Activated CD8-positive, alpha-beta T cell treated with anti-CD3 and anti-CD28 coated beads for 36 hours (primary cell): Measurements from ENCODE around the gene CRIM1. TPM values are rescaled to one million over a fixed set of nuclear protein-coding genes. Genes with fewer than 3 reads are reported as not detected.
A peak's percentile ranks its signal among the peaks of the same experiment; 100 is the strongest.

Source experiments
- ATAC-seq: fragments of 200-7000 bp; cut with Tn5 transposase; one replicate; pipeline ENCODE4 v1.10.0; 2021; ENCODE audit warnings: mild to moderate bottlenecking, moderate library complexity
- CTCF ChIA-PET: fragments of 350-600 bp; sonication (Branson Sonifier 250); formaldehyde crosslinking; loops from one replicate; lab custom pipeline; 2021; ENCODE audit warnings: antibody characterized with exemption; lab: Charles Lee
- POLR2A ChIA-PET: fragments of 350-600 bp; sonication (Branson Sonifier 250); formaldehyde crosslinking; loops from one replicate; lab custom pipeline; 2021; ENCODE audit warnings: antibody characterized with exemption; lab: Charles Lee
- DNase-seq: peaks from one replicate; pipeline ENCODE4 v3.0.0-alpha.2; 2020
- H3K27ac Mint-ChIP-seq: one replicate; pipeline ENCODE4 v1.8.0; 2021; ENCODE audit warnings: mild to moderate bottlenecking, mixed read lengths
- H3K27me3 Mint-ChIP-seq: one replicate; pipeline ENCODE4 v1.8.0; 2021; ENCODE audit warnings: mixed read lengths
- H3K36me3 Mint-ChIP-seq: one replicate; pipeline ENCODE4 v1.8.0; 2021; ENCODE audit warnings: low read depth, mixed read lengths
- H3K4me1 Mint-ChIP-seq: one replicate; pipeline ENCODE4 v1.8.0; 2021; ENCODE audit warnings: low read depth, mixed read lengths
- H3K4me3 Mint-ChIP-seq: one replicate; pipeline ENCODE4 v1.8.0; 2021; ENCODE audit warnings: mild to moderate bottlenecking, moderate library complexity, mixed read lengths
- H3K9me3 Mint-ChIP-seq: one replicate; pipeline ENCODE4 v1.8.0; 2021; ENCODE audit warnings: mixed read lengths
- intact Hi-C: fragments of 100-400 bp; cut with micrococcal nuclease; formaldehyde crosslinking; loops from one replicate; pipeline ENCODE4 v1.10.0; 2022
- total RNA-seq, 2 experiments: library from RNA; stranded (reverse); gene quantifications; one replicate each; pipeline ENCODE4 v1.2.3, GENCODE V29; 2021
- TF ChIP-seq, protein P1 (sequence below): fragments of 200-600 bp; IDR thresholded peaks from one replicate; pipeline ENCODE4 v1.8.0; 2022; ENCODE audit warnings: antibody characterized with exemption, mild to moderate bottlenecking

The CRIM1 gene
- total RNA-seq, 2 experiments from 2014 or later, result 14.4 to 15.9 TPM

DNA sequence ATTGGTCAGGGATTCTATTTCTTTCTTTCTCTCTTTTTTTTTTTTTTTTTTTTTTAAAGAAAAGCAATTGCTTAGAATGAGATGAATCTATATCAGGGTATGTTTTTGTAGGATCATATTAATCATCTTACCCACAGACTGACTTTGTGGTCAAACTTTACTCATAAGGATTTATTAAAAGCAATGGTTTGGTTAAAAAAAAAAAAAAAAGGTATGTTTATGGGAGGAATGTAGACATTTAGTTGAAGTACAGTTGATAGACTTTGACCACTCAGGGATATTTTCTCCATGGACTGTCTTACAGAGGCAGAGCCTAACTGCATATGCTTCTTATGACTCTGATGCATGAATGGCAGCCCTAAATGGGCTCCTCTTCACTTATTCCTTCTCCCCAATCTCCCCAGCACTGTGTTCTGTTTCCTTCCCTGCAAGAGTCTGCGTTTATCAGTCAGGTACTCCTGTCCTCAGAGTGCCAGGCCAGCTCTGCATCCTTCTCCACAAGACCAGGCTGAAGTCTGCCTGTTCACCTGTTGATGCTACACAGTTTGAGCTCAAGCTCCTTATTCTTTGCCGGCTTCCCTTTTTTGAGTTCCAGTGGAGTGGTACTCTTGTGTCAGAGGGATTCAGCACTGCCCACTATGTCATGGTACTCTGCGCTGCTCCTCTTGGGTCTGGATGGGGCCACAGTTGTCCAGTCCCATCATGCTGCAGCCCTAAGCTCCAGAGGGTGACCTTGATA, 24.3 kb downstream of the CRIM1 start:
- H3K36me3 Mint-ChIP-seq, result peaks cover 2% of the 10 kb centered on the region
- H3K4me1 Mint-ChIP-seq, result peaks cover 11% of the 10 kb centered on the region
- H3K27me3 Mint-ChIP-seq, result no peaks in the 10 kb centered on the region
- H3K27ac Mint-ChIP-seq, result no peak overlapping the region
- H3K4me3 Mint-ChIP-seq, result no peak overlapping the region
- H3K9me3 Mint-ChIP-seq, result no peaks in the 10 kb centered on the region
- TF ChIP-seq, protein P1, sequence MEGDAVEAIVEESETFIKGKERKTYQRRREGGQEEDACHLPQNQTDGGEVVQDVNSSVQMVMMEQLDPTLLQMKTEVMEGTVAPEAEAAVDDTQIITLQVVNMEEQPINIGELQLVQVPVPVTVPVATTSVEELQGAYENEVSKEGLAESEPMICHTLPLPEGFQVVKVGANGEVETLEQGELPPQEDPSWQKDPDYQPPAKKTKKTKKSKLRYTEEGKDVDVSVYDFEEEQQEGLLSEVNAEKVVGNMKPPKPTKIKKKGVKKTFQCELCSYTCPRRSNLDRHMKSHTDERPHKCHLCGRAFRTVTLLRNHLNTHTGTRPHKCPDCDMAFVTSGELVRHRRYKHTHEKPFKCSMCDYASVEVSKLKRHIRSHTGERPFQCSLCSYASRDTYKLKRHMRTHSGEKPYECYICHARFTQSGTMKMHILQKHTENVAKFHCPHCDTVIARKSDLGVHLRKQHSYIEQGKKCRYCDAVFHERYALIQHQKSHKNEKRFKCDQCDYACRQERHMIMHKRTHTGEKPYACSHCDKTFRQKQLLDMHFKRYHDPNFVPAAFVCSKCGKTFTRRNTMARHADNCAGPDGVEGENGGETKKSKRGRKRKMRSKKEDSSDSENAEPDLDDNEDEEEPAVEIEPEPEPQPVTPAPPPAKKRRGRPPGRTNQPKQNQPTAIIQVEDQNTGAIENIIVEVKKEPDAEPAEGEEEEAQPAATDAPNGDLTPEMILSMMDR, result no peak
- ATAC-seq (peak; percentile 72), DNase-seq (no peak)
- ChIA-PET POLR2A (interaction anchor here (1.8 kb wide), 1 partner anchor 10 kb away, joined by 5 read pairs; no protein-coding TSS in a partner anchor), CTCF (no interaction called here)
- intact Hi-C loops, result no loop called here

GRCh38 chr2:36380624-36381481, 25.3 kb downstream of the CRIM1 start:
- CTCF ChIA-PET, result no interaction called here

GRCh38 chr2:36381993-36382392, 26.4 kb downstream of the CRIM1 start:
- intact Hi-C loops, result no loop called here
- POLR2A ChIA-PET, result no interaction called here
- H3K4me1 Mint-ChIP-seq, result peaks cover 15% of the 10 kb centered on the region
- no peaks in the 10 kb centered on the region for H3K27me3 Mint-ChIP-seq
- no peak for ATAC-seq
- H3K36me3 Mint-ChIP-seq, result peaks cover 2% of the 10 kb centered on the region
- no peak overlapping the region for H3K4me3 Mint-ChIP-seq
- no peak for DNase-seq
- H3K27ac Mint-ChIP-seq, result no peak overlapping the region
- TF ChIP-seq, protein P1, result no peak
- no peaks in the 10 kb centered on the region for H3K9me3 Mint-ChIP-seq
- CTCF ChIA-PET, result no interaction called here

More at GRCh38 chr2:36380624-36381481, 25.3 kb downstream of the CRIM1 start:
- Mint-ChIP-seq H3K4me1 (peaks cover 11% of the 10 kb centered on the region), H3K9me3 (no peaks in the 10 kb centered on the region), H3K4me3 (no peak overlapping the region), H3K27ac (no peak overlapping the region), H3K27me3 (no peaks in the 10 kb centered on the region), H3K36me3 (peaks cover 2% of the 10 kb centered on the region)
- ATAC-seq (no peak), DNase-seq (no peak)
- intact Hi-C loops, result no loop called here
- POLR2A ChIA-PET, result interaction anchor here (1.8 kb wide), 1 partner anchor 11 kb away, joined by 5 read pairs; no protein-coding TSS in a partner anchor
- TF ChIP-seq, protein P1, result no peak

GRCh38 chr2:36382472-36382871, 26.9 kb downstream of the CRIM1 start:
- no peaks in the 10 kb centered on the region for H3K9me3 Mint-ChIP-seq
- POLR2A ChIA-PET, result no interaction called here
- DNase-seq (no peak), ATAC-seq (no peak)
- H3K27me3 Mint-ChIP-seq, result no peaks in the 10 kb centered on the region
- TF ChIP-seq, protein P1, result no peak
- H3K4me1 Mint-ChIP-seq, result peaks cover 18% of the 10 kb centered on the region
- H3K36me3 Mint-ChIP-seq, result peaks cover 2% of the 10 kb centered on the region
- H3K27ac Mint-ChIP-seq, result no peak overlapping the region
- CTCF ChIA-PET, result no interaction called here
- intact Hi-C loops, result no loop called here
- no peak overlapping the region for H3K4me3 Mint-ChIP-seq

GRCh38 chr2:36383726-36384125, 28.1 kb downstream of the CRIM1 start:
- no peak overlapping the region for H3K27ac Mint-ChIP-seq
- no peaks in the 10 kb centered on the region for H3K9me3 Mint-ChIP-seq
- DNase-seq (no peak), ATAC-seq (no peak)
- no peak overlapping the region for H3K4me3 Mint-ChIP-seq
- TF ChIP-seq, protein P1, result no peak
- H3K4me1 Mint-ChIP-seq, result peaks cover 23% of the 10 kb centered on the region
- intact Hi-C loops, result no loop called here
- H3K27me3 Mint-ChIP-seq, result no peaks in the 10 kb centered on the region
- peaks cover 2% of the 10 kb centered on the region for H3K36me3 Mint-ChIP-seq
- CTCF ChIA-PET, result no interaction called here
- POLR2A ChIA-PET, result no interaction called here
